ENCODE data around the gene ELOVL3. TPM values are rescaled to one million over a fixed set of nuclear protein-coding genes. Genes with fewer than 3 reads are reported as not detected.

The ELOVL3 gene
- total and polyA plus RNA-seq, 9 of the 15 experiments (the other 6 are each of a cell fraction or from before 2014, with no cell fraction given) = 0.32 to 3.3 (median 0.87) TPM

- TF ChIP-seq MGA (IDR thresholded peaks at IDR 0.05) (peak; percentile 99), KAT7 (CRISPR knock-in tag; IDR thresholded peaks at IDR 0.05; ENCODE audit: borderline replicate concordance) (no peak), HNRNPLL (IDR thresholded peaks at IDR 0.05; ENCODE audit: low read depth, low read length, poor library complexity, severe bottlenecking) (peak; percentile 51), BRD9 (IDR thresholded peaks at IDR 0.05; ENCODE audit: low read depth, partially characterized antibody) (no peak), RBFOX2 (IDR thresholded peaks at IDR 0.05; ENCODE audit: low read depth, low read length) (peak; percentile 68), ESRRB (CRISPR knock-in tag; IDR thresholded peaks at IDR 0.05; ENCODE audit: borderline replicate concordance) (no peak), ZNF395 (CRISPR knock-in tag; IDR thresholded peaks at IDR 0.05) (0 out of 2 replicates have a peak, but pooled peaks have one; percentile 44), NELFE (IDR thresholded peaks at IDR 0.05; ENCODE audit: insufficient read depth, insufficient read length) (no peak), ZFX (CRISPR knock-in tag; IDR thresholded peaks at IDR 0.05) (peak; percentile 63; the same call in 1 of the 2 replicates), RCOR1 (IDR thresholded peaks at IDR 0.05; ENCODE audit: borderline replicate concordance in 1 of 2, low read depth in 2 of 2, low read length in 2 of 2) (no peak; a peak in 1 of 4 replicates), NFE2L1 (tag; IDR thresholded peaks at IDR 0.05; ENCODE audit: borderline replicate concordance, low read depth) (no peak), E2F5 (CRISPR knock-in tag; IDR thresholded peaks at IDR 0.05) (peak; percentile 68; the same call in 1 of the 2 replicates)
Measured at GRCh38 chr10:102225646-102226541, at the start of gene ELOVL3 (continued).

Data from K562 (cell line).